Caco-2 (cell line): Measurements from ENCODE around the gene SEPTIN2. TPM values are rescaled to one million over a fixed set of nuclear protein-coding genes. Genes with fewer than 3 reads are reported as not detected.

Experiments
- BruUV-seq: library from RNA; stranded (reverse); fragments of 400-500 nt; replicated peaks from 2 replicates; lab custom pipeline; 2021; lab: Mats Ljungman, UMichigan
- CTCF ChIA-PET: fragments of 300-600 bp; sonication (Branson Sonifier 250); formaldehyde crosslinking; loops from one replicate; lab custom pipeline; 2022; ENCODE audit warnings: antibody characterized with exemption; lab: Charles Lee
- POLR2A ChIA-PET: fragments of 300-600 bp; sonication (Branson Sonifier 250); formaldehyde crosslinking; loops from one replicate; lab custom pipeline; 2022; ENCODE audit warnings: antibody characterized with exemption; lab: Charles Lee
- DNase-seq, 2 experiments: peaks; one replicate each; pipeline versions ENCODE4 v3.0.0 to v3.0.0-alpha.2; 2020 to 2022
- H3K27me3 ChIP-seq: replicated peaks from 2 replicates; pipeline ENCODE4 v1.6.0; 2011; ENCODE audit warnings: low read length; ENCODE audit not compliant: control insufficient read depth, insufficient read depth
- H3K36me3 ChIP-seq: 2 replicates; pipeline ENCODE4 v1.5.1; 2011; ENCODE audit warnings: low read length; ENCODE audit not compliant: control insufficient read depth, insufficient read depth
- H3K4me1 ChIP-seq: fragments of 250-450 bp; sonication (Bioruptor Pico); 2 replicates; pipeline ENCODE4 v1.5.1; 2020; ENCODE audit warnings: mild to moderate bottlenecking
- H3K4me3 ChIP-seq: 2 replicates; pipeline ENCODE4 v1.5.1; 2011; ENCODE audit warnings: low read depth, mild to moderate bottlenecking, control low read depth, low read length
- H3K9me3 ChIP-seq: fragments of 250-450 bp; sonication (Bioruptor Pico); 2 replicates; pipeline ENCODE4 v1.5.1; 2020; ENCODE audit warnings: mild to moderate bottlenecking, moderate library complexity
- H3K27ac Mint-ChIP-seq: one replicate; pipeline ENCODE4 v1.8.0; 2022; ENCODE audit warnings: mixed read lengths; ENCODE audit not compliant: unreplicated experiment
- H3K27me3 Mint-ChIP-seq: one replicate; pipeline ENCODE4 v1.8.0; 2022; ENCODE audit warnings: mixed read lengths; ENCODE audit not compliant: insufficient read depth, unreplicated experiment
- H3K36me3 Mint-ChIP-seq: one replicate; pipeline ENCODE4 v1.8.0; 2022; ENCODE audit warnings: mild to moderate bottlenecking, mixed read lengths; ENCODE audit not compliant: insufficient read depth, unreplicated experiment
- H3K4me1 Mint-ChIP-seq: one replicate; pipeline ENCODE4 v1.8.0; 2022; ENCODE audit warnings: low read depth, mixed read lengths; ENCODE audit not compliant: unreplicated experiment
- H3K4me3 Mint-ChIP-seq: one replicate; pipeline ENCODE4 v1.8.0; 2022; ENCODE audit warnings: mild to moderate bottlenecking, moderate library complexity, mixed read lengths; ENCODE audit not compliant: unreplicated experiment
- H3K9me3 Mint-ChIP-seq: one replicate; pipeline ENCODE4 v1.8.0; 2022; ENCODE audit warnings: mixed read lengths; ENCODE audit not compliant: unreplicated experiment
- CTCF ChIP-seq, 2 experiments: fragments of 200-600 bp in 1 of 2; IDR thresholded peaks; 1 replicate in 1 of 2; 2 replicates in 1 of 2; pipeline versions ENCODE4 v1.5.1 to v1.8.0; 2011 to 2022; ENCODE audit warnings: antibody characterized with exemption in 1 of 2, control low read depth in 1 of 2, inconsistent platforms in 1 of 2, low read depth in 1 of 2, low read length in 1 of 2, mild to moderate bottlenecking in 1 of 2, moderate library complexity in 1 of 2; ENCODE audit not compliant: insufficient read depth in 1 of 2, severe bottlenecking in 1 of 2, unreplicated experiment in 1 of 2
- intact Hi-C: fragments of 100-400 bp; cut with micrococcal nuclease; formaldehyde crosslinking; loops from one replicate; pipeline ENCODE4 v1.10.0; 2022; ENCODE audit not compliant: unreplicated experiment
- total RNA-seq: library from RNA; stranded (reverse); gene quantifications from 2 replicates; pipeline ENCODE4 v1.2.3, GENCODE V29; 2022

The SEPTIN2 gene
- total RNA-seq, 1 experiment from 2014 or later = 209 TPM

GRCh38 chr2:241399941-241400922, 84.5 kb downstream of the SEPTIN2 start:
- H3K4me1 Mint-ChIP-seq = no peaks in the 10 kb centered on the region
- Histone ChIP-seq H3K4me3 (no peak overlapping the region), H3K36me3 (no peaks in the 10 kb centered on the region), H3K27me3 (no peaks in the 10 kb centered on the region), H3K4me1 (no peaks in the 10 kb centered on the region), H3K9me3 (no peaks in the 10 kb centered on the region)
- H3K36me3 Mint-ChIP-seq = peaks cover 5% of the 10 kb centered on the region
- no peak for DNase-seq
- intact Hi-C loops = no loop called here
- H3K4me3 Mint-ChIP-seq = no peak overlapping the region
- H3K27ac Mint-ChIP-seq = no peak overlapping the region
- CTCF ChIA-PET = interaction anchor here (0.6 to 0.9 kb wide), 2 partner anchors 8 to 9 kb away, joined by 3 read pairs; no protein-coding TSS in a partner anchor
- no peaks in the 10 kb centered on the region for H3K9me3 Mint-ChIP-seq
- H3K27me3 Mint-ChIP-seq = no peaks in the 10 kb centered on the region
- TF ChIP-seq CTCF (IDR thresholded peaks at IDR 0.05; ENCODE audit: insufficient read depth in 1 of 2, low read depth in 1 of 2, low read length in 1 of 2, severe bottlenecking in 1 of 2, unreplicated experiment in 1 of 2) = no peak
- POLR2A ChIA-PET = no interaction called here
- BruUV-seq = no TSS peak

Other genes with a start within 250 kb of the SEPTIN2 start
- 19.6 and 22.2 TPM in 2 replicates for gene MTERF4, start 213.6 kb upstream of the SEPTIN2 start, total RNA-seq
- gene PASK, start 166.5 kb upstream of the SEPTIN2 start, total RNA-seq = 21.1 and 21.2 TPM in 2 replicates
- gene PPP1R7, start 165.5 kb upstream of the SEPTIN2 start, total RNA-seq = 30.0 and 32.5 TPM in 2 replicates
- gene ANO7, start 127.2 kb upstream of the SEPTIN2 start, total RNA-seq = 4.1 and 4.7 TPM in 2 replicates
- 350 and 379 TPM in 2 replicates for gene HDLBP, start 253 bp upstream of the SEPTIN2 start, total RNA-seq
- 37.2 and 37.3 TPM in 2 replicates for gene FARP2, start 40.4 kb downstream of the SEPTIN2 start, total RNA-seq
- gene STK25, start 192.7 kb downstream of the SEPTIN2 start, total RNA-seq = 92.6 and 101 TPM in 2 replicates
- 18.0 and 18.6 TPM in 2 replicates for gene BOK, start 242.8 kb downstream of the SEPTIN2 start, total RNA-seq